ENCODE measurements around the gene NGF.

- TF ChIP-seq POLR2A (IDR thresholded peaks at IDR 0.05; ENCODE audit: low read depth, low read length) (no peak), CTCF (conservative IDR thresholded peaks at IDR 0.05; ENCODE audit: low read depth, low read length) (no peak), RCOR1 (IDR thresholded peaks at IDR 0.05; ENCODE audit: insufficient replicate concordance, low read length) (no peak), RAD21 (IDR thresholded peaks at IDR 0.05; ENCODE audit: low read length) (no peak), ELK1 (IDR thresholded peaks at IDR 0.05; ENCODE audit: borderline replicate concordance, low read depth, low read length) (no peak), CEBPB (IDR thresholded peaks at IDR 0.05; ENCODE audit: low read depth, low read length) (0 out of 2 replicates have a peak, but pooled peaks have one; percentile 9), MAZ (IDR thresholded peaks at IDR 0.05; ENCODE audit: borderline replicate concordance, low read depth, low read length) (no peak), RFX5 (IDR thresholded peaks at IDR 0.05; ENCODE audit: low read depth, low read length) (no peak), SMC3 (IDR thresholded peaks at IDR 0.05; ENCODE audit: low read depth, low read length) (no peak)
These were observed 97.8 kb downstream of the NGF start for GRCh38 chr1:115240297-115240696.

Data from IMR-90 (cell line).